Muscle of arm (tissue), 12 donors: ENCODE results near the gene SLC3A2. TPM values are rescaled to one million over a fixed set of nuclear protein-coding genes. Genes with fewer than 3 reads are reported as not detected.
A peak's percentile ranks its signal among the peaks of the same experiment; 100 is the strongest.

Experiments used
- DNase-seq: peaks from one replicate; pipeline ENCODE4 v3.0.0-alpha.2; 2013
- polyA plus RNA-seq, 12 donors: library from polyadenylated mRNA; unstranded; fragments of 120-200 nt; gene quantifications; one replicate each; pipeline ENCODE4 v1.2.1, GENCODE V29; 2013; ENCODE audit not compliant: insufficient read length in 12 of 12

Gene SLC3A2
- polyA plus RNA-seq, 12 donors = 32.8 to 132 (median 44.9) TPM; not detected in 1

DNA sequence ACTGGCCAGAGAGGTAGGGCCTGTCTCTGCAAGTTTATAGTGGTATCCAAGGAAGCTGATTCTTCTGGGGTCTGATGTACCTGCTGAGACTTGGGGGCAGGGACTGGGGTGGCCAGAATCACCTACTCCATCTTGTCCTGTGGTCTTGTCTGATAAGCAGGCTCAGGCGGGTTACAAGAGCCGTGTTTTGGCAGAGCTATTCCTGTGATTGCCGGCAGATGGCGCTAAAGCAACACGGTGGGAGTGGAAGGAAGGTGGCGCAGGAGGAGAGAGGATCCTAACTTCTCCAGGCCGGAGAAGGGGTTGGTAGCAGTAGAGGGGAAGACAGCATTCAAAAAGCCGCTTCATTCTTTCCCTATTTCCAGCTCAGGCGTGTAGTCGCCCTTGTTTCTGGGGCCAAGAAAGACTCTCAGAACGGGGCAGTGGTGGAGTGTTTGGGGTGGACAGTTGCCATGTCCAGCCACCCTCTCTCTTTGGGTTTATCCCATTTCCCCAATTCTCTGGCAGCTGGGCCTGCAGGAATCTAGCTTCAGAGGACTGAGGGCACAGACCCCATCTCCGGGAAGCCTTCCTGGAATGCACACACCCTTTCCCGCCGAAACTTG is 25.3 kb downstream of the SLC3A2 start:
- peak; percentile 89 for DNase-seq

- no peak for DNase-seq
These were observed 27.9 kb downstream of the SLC3A2 start for GRCh38 chr11:62908468-62909072.

GRCh38 chr11:62909107-62909894 is 28.6 kb downstream of the SLC3A2 start:
- peak; percentile 60 for DNase-seq

DNA sequence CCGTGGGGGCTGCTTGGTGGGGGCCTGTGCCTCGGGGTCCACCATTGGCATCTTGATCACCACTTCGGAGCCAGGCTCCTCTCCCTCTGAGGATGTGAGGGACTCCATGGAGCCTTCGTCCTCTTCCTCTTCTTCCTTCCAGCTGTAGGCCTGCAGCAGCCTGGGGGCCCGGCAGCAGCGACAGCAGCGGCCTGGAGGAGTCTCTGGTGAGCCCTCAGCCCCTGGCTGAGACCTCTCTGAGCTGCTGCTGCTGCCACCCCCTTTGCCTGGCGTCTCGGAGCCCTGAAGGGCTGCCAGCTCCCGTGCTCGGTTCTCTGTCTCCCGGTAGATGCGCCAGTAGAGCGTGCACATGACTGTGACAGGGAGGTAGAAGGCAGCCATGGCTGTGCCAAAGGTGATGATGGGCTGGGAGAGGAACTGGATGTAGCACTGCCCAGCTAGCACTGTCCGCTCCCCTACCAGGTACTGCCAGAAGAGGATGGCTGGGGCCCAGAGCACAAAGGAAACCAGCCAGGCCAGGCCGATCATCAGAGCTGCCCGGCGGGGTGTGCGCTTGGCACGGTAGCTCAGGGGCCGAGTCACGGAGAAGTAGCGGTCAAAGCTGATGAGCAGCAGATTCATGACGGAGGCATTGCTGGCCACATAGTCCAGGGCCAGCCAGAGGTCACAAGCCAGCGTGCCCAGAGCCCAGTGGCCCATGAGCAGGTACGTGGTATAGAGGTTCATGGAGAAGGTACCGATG is 29.6 kb downstream of the SLC3A2 start:
- DNase-seq = no peak

DNA sequence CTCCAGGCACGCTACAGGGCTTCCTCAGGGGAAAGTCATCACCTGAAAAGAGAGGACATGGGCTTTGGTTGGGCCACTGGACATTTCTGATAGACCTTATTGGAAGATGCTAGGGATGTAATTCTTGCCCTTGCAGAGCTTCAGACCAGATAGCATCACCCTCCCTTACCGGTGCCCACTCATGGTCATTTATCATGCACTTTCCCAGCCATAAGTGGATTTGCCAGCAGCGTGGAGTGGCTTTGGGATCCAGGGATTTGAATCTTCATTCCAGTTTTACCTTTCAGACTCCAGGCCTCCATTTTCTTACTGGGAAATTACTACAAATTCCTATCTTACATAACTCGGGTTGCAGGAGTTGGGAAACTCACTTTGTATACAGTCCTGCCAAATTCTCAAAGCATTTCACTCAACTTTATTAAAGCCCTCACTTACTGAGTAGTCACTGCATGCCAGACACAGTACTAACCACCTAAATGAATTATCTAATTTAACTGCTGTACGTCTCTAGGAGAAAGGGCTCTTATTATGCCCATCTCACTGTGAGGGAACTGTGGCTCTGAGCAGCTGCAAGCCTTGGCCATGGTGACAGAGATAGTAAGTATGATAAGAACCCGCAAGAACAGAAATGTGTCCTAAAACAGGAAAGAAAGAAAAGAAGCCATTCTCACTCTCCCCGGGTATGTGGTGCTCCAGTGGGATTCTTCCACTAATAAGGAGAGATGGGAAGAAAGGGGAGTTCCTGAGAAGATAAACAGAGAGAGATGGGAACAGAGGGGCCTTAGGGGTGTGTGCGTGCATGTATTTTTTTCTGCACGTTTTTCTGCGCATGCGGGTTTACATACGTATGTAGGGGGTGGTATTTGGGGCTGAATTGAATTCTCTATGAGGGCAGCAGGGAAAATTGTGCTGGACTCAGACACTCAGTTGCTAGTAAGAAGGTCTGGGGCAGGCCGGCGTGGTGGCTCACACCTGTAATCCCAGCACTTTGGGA is 30.7 kb downstream of the SLC3A2 start:
- DNase-seq = no peak

DNA sequence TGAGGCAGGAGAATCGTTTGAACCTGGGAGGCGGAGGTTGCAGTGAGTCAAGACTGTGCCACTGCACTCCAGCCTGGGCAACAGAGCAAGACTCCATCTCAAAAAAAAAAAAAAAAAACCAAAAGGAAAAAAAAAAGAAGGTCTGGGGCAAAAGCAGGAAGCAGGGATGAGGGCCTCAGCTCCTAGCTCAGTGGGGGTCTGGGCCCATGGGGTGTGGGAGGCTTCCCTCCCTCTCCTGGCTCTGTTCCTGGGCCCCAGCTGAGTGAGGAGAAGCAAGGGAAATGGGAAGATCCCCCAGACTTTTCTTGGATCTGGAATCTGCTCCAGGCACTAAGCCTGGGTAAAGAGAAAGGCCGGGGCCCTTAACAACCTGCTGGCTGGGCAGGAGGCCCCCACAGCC is 31.6 kb downstream of the SLC3A2 start:
- no peak for DNase-seq

DNA sequence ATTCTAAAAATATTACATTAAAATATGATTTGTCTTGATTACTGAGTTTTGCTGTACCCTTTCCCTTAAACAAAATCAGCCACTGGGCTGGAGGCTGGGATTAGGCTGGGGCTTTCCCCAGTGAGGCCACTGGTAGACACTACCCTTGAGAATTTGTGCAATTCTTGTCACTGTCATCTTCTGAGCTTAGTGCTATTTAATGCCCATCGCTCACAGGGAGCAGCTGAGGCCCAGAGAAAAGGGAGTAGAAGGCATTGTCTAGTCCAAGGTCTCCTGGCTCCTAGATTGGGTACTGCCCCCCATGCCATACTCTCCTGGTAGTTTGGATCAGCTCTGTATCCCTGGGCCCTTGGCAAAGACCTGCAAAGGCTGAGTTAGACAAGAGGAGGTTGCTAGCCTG is 33.7 kb downstream of the SLC3A2 start:
- DNase-seq = no peak

- no peak for DNase-seq
These were observed 37.3 kb downstream of the SLC3A2 start for GRCh38 chr11:62917906-62918502.

GRCh38 chr11:62918531-62918930 is 37.8 kb downstream of the SLC3A2 start:
- no peak for DNase-seq

DNA sequence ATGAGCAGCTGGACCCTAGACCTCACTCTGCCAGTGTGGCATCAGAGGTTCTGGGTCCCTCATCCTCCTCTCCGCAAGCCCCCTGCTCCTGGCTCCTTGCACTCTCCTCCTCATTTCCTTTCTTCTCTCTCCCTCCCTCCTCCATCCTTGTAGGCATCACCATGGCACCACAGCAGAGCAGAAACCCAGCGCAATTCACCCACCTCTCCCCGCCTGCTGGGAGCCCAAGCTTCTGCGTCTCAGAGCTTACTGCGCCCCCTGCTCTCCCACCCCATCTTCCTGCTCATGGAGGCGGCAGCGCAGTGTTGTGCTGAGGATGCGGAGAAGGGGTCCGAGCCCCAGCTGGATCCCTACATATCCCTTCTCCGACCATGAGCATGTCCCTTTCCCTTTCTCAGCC is 38.8 kb downstream of the SLC3A2 start:
- no peak for DNase-seq

GRCh38 chr11:62919898-62920640 is 39.4 kb downstream of the SLC3A2 start:
- no peak for DNase-seq

GRCh38 chr11:62921201-62921572 is 40.5 kb downstream of the SLC3A2 start, which contains the start of gene CHRM1:
CHRM1 (minus strand) TSS chr11:62921363; CDS start chr11:62911100, 10,263 bp downstream.
- DNase-seq = no peak

GRCh38 chr11:62921573-62922188 is 41.0 kb downstream of the SLC3A2 start:
- DNase-seq = no peak

DNA sequence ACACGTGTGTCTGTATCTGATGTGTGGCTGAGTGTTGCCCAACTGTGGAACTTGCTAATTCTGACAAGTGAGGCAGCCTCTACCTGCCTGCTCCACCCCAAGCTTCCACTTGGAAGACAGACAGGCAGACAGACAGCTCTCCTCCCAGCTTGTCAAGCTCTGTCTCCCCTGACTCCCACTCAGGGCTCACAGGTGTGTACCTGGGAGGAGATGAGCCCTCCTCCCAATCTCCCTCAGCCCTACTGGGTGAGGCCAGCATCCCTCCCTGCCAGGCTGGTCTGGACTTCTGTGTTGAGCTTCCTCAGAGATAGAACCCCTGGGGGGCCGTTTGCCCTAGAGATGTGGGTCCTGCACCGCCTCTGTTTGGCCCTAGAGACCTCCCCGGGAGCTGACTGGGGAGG is 41.5 kb downstream of the SLC3A2 start:
- no peak for DNase-seq

DNA sequence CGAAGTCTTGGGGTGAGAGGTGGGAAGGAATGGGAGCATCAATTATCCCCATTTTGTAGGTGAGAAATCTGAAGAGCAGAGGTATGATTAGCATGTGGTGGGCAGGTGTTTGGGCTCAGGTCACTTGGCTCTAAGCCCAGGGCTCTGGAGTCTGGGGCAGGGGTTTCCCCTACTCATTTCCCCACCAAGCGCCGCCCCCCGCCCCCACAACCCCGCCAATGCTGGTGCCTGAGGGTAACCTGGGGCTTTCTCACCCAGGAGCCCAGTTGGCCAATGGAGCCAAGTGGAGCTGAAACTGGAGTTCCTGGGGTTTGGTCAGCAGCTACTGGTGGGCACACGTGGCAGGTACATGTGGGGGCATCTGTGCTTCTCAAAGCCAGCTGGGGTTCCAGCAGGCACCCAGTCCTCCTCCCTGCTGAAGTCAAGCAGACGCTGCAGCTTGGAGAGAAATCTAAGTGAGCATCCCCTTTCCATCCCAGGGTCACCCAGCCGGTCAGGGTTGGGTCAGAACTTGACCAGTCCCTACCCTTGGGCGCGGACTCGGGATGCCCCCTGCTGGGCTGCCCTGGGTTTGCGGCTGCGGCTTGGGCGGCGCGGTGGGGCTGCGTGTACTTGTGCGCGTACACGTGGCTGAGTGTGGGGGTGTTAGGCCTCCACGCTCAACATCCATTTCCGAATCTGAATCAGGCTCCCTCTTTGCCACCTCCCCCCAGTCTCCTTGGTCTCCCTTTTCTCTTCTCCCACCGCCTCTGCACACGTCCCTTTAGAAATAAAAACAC is 42.1 kb downstream of the SLC3A2 start:
- no peak for DNase-seq

GRCh38 chr11:62923601-62924411 is 43.1 kb downstream of the SLC3A2 start:
- DNase-seq = no peak

DNA sequence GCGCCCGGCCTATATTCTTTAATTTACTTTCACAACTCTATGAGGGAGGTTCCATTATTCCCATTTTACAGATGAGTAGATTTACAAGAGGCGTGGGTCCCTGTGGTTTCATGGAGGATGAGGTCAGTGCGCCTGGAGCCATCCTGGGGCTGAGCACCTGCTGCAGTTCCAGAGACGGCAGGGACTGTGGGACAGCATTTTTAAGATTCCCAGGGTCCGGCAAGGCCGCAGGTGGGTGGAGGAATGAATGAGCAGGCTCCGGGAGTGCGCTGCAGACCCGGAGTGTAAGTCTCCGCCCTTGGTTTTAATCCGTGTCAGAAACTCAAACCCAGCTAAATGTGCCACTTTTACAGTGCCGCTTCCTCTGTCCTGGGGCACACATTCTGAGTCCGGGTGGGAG is 44.6 kb downstream of the SLC3A2 start:
- DNase-seq = no peak
